ENCODE measurements around the gene PRDM7. TPM values are rescaled to one million over a fixed set of nuclear protein-coding genes. Genes with fewer than 3 reads are reported as not detected.
"Not testable (repeated sequence)": the region's sequence is repeated elsewhere in the genome, so short reads cannot be mapped to it uniquely, and the experiment has no call there.

The PRDM7 gene
- total and polyA plus RNA-seq, 3 donors from 2014 or later, result 1.8 to 10.2 (median 4.2) TPM

- no peak for TF ChIP-seq POLR2A (IDR thresholded peaks at IDR 0.05)
- TF ChIP-seq, protein P1, sequence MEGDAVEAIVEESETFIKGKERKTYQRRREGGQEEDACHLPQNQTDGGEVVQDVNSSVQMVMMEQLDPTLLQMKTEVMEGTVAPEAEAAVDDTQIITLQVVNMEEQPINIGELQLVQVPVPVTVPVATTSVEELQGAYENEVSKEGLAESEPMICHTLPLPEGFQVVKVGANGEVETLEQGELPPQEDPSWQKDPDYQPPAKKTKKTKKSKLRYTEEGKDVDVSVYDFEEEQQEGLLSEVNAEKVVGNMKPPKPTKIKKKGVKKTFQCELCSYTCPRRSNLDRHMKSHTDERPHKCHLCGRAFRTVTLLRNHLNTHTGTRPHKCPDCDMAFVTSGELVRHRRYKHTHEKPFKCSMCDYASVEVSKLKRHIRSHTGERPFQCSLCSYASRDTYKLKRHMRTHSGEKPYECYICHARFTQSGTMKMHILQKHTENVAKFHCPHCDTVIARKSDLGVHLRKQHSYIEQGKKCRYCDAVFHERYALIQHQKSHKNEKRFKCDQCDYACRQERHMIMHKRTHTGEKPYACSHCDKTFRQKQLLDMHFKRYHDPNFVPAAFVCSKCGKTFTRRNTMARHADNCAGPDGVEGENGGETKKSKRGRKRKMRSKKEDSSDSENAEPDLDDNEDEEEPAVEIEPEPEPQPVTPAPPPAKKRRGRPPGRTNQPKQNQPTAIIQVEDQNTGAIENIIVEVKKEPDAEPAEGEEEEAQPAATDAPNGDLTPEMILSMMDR (IDR thresholded peaks at IDR 0.05), result no peak
- no peak for DNase-seq
- H3K9me3 ChIP-seq, result no peaks in the 10 kb centered on the region
- WGBS, 2 donors, result 73 to 84% methylated on average over 2 of the region's 2 CpGs
- H3K4me3 ChIP-seq, result no peak overlapping the region
- no peaks in the 10 kb centered on the region for H3K27me3 ChIP-seq
- H3K36me3 ChIP-seq (ENCODE audit: low read depth, missing control alignments), result no peaks in the 10 kb centered on the region
- no peaks in the 10 kb centered on the region for H3K4me1 ChIP-seq
- no peak overlapping the region for H3K27ac ChIP-seq
- intact Hi-C loops (cut with DNase I; ENCODE audit: low total_unique reads), result no loop called here
These were observed 6.7 kb downstream of the PRDM7 start for GRCh38 chr16:90070440-90070839.

DNA sequence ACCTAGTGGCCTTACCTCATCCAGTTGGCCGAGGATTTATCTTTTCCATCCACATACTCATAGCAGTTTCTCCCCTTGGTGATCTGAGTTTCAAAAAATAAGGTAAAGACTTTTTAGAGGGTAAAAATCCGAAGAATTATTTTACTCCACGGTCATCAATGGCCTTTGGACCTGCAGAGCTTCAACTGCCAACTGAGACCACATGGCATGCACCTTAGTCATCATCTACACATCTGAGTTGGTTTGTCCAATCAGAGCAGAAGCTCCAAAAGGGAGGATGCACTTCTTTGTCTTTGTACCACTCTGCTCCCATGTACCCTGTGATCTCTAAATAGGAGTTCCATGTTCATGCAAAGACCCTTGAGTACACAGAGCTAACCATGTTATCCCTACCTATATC, 15.7 kb downstream of the PRDM7 start:
- DNase-seq, result no peak
- Histone ChIP-seq H3K36me3 (ENCODE audit: low read depth, missing control alignments) (no peaks in the 10 kb centered on the region), H3K27ac (no peak overlapping the region), H3K4me3 (no peak overlapping the region), H3K9me3 (no peaks in the 10 kb centered on the region), H3K27me3 (no peaks in the 10 kb centered on the region), H3K4me1 (no peaks in the 10 kb centered on the region)
- TF ChIP-seq POLR2A (IDR thresholded peaks at IDR 0.05), result no peak
- TF ChIP-seq, protein P1 (IDR thresholded peaks at IDR 0.05), result no peak
- intact Hi-C loops (cut with DNase I; ENCODE audit: low total_unique reads), result no loop called here
- WGBS, 2 donors, result 74 to 84% methylated on average over 3 of the region's 3 CpGs

DNA sequence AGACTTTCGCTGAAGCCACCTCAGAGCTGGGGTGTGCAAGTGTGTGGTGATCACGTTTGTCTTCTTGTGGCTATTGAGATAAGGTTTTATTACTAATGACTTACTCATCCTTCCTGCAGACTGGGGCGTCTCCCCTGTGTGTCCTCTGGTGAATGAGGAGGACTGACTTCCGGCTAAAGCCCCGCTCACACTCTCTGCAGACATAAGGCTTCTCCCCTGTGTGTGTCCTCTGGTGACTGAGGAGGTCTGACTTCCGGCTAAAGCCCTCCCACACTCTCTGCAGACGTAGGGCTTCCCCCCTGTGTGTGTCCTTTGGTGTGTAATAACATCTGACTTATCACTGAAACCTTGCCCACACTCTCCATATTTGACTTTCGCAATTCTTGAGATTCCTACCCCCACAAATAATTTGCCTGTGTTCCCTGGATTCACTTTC, 19.4 kb downstream of the PRDM7 start:
- Histone ChIP-seq H3K27ac (no peak overlapping the region), H3K4me1 (no peaks in the 10 kb centered on the region), H3K4me3 (no peak overlapping the region), H3K9me3 (no peaks in the 10 kb centered on the region), H3K36me3 (ENCODE audit: low read depth, missing control alignments) (no peaks in the 10 kb centered on the region), H3K27me3 (no peaks in the 10 kb centered on the region)
- intact Hi-C loops (cut with DNase I; ENCODE audit: low total_unique reads), result no loop called here
- 67 to 82% methylated on average over 7 to 8 of the region's 8 CpGs for WGBS, 2 donors
- DNase-seq, result no peak
- no peak for TF ChIP-seq POLR2A (IDR thresholded peaks at IDR 0.05)
- TF ChIP-seq, protein P1 (IDR thresholded peaks at IDR 0.05), result no peak

DNA sequence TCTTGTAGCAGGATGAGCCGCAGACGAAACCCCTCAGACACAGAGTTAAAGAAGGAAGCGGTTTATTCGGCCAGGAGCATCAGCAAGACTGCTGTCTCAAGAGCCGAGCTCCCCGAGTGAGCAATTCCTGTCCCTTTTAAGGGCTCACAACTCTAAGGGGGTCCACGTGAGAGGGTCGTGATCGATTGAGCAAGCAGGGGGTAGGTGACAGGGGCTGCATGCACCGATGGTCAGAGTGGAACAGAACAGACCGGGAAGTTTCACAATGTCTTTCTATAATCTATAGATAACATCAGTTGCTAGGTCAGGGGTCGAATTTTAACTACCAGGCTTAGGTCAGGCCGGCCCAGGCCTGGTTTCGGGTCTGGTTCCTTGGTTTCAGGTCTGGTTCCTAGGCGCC, 20.6 kb downstream of the PRDM7 start:
- 84 to 87% methylated on average over 15 of the region's 15 CpGs for WGBS, 2 donors
- intact Hi-C loops (cut with DNase I; ENCODE audit: low total_unique reads), result not testable (repeated sequence)

GRCh38 chr16:90055371-90055770, 21.8 kb downstream of the PRDM7 start:
- Histone ChIP-seq H3K4me3 (no peak overlapping the region), H3K36me3 (ENCODE audit: low read depth, missing control alignments) (no peaks in the 10 kb centered on the region), H3K27me3 (no peaks in the 10 kb centered on the region), H3K9me3 (no peaks in the 10 kb centered on the region), H3K4me1 (no peaks in the 10 kb centered on the region), H3K27ac (no peak overlapping the region)
- TF ChIP-seq, protein P1 (IDR thresholded peaks at IDR 0.05), result no peak
- no peak for TF ChIP-seq POLR2A (IDR thresholded peaks at IDR 0.05)
- DNase-seq, result no peak
- 86 to 92% methylated on average over 4 of the region's 4 CpGs for WGBS, 2 donors
- intact Hi-C loops (cut with DNase I; ENCODE audit: low total_unique reads), result no loop called here

More for the DNA sequence above, 20.6 kb downstream of the PRDM7 start:
- not testable (repeated sequence) for DNase-seq; H3K27me3 ChIP-seq; H3K4me1 ChIP-seq; H3K4me3 ChIP-seq; H3K27ac ChIP-seq; H3K36me3 ChIP-seq (ENCODE audit: low read depth, missing control alignments); H3K9me3 ChIP-seq

Measured in testis (tissue), 3 donors.